ENCODE measurements around the gene TMSB10.
"Not testable (repeated sequence)": the region's sequence is repeated elsewhere in the genome, so short reads cannot be mapped to it uniquely, and the experiment has no call there.

The TMSB10 gene

DNA sequence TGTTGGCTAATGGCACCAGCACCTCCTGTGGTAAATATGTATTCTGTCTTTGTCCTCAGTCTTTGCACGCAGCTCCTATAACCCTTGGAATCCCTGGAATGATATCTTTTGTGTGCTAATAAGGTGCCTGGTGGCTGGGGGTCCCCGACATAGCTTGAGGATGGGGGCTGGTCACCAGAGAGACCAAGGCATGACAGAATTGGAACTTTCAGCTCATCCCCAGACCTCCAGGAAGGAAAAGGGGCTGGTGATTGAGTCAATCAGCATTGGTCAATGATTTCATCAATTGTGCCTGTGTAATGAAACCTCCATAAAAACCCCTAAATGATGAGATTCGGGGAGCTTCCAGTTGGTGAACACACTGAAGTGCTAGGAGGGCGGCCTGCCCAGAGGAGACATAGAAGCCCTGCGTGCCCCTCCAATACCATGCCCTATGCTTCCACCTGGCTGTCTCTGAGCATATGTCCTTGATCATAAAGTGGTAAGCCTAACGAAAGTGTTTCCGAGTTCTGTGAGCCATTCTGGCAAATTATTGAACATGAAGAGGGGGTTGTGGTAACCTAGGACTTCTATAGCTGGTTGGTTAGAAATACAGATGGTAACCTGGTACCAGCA lies 38.9 kb downstream of the TMSB10 start:
- Histone ChIP-seq H3K27me3 (ENCODE audit: control insufficient read depth in 1 of 2, insufficient read depth in 2 of 2, low read length in 2 of 2) (no peaks in the 10 kb centered on the region), H3K36me3 (ENCODE audit: insufficient read depth, low read length) (no peaks in the 10 kb centered on the region), H3K9me3 (ENCODE audit: low read length) (no peaks in the 10 kb centered on the region), H3K27ac (ENCODE audit: low read depth, low read length) (no peak overlapping the region), H3K4me1 (ENCODE audit: insufficient read depth, low read length) (no peaks in the 10 kb centered on the region), H3K9ac (ENCODE audit: low read length) (no peak overlapping the region), H3K4me3 (ENCODE audit: low read depth in 1 of 2, low read length in 2 of 2) (no peak overlapping the region)

DNA sequence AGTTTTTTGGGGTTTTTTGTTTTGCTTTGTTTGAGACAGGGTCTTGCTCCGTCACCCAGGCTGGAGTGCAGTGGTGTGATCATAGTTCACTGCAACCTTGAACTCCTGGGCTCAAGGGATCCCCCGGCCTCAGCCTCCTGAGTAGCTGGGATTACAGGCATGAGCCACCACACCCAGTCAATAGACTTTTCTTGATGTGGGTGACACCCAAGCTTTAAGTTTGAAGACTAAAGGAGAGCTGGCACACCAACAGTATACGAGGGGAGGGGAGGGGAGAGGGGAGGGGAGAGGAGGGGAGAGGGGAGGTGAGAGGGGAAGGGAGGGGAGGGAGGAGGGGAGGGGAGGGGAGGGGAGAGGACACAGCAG lies 40.4 kb downstream of the TMSB10 start:
- H3K27me3 ChIP-seq (ENCODE audit: control insufficient read depth in 1 of 2, insufficient read depth in 2 of 2, low read length in 2 of 2); H3K9ac ChIP-seq (ENCODE audit: low read length); H3K36me3 ChIP-seq (ENCODE audit: insufficient read depth, low read length); H3K4me1 ChIP-seq (ENCODE audit: insufficient read depth, low read length); H3K9me3 ChIP-seq (ENCODE audit: low read length); H3K4me3 ChIP-seq (ENCODE audit: low read depth in 1 of 2, low read length in 2 of 2); H3K27ac ChIP-seq (ENCODE audit: low read depth, low read length): not testable (repeated sequence)

DNA sequence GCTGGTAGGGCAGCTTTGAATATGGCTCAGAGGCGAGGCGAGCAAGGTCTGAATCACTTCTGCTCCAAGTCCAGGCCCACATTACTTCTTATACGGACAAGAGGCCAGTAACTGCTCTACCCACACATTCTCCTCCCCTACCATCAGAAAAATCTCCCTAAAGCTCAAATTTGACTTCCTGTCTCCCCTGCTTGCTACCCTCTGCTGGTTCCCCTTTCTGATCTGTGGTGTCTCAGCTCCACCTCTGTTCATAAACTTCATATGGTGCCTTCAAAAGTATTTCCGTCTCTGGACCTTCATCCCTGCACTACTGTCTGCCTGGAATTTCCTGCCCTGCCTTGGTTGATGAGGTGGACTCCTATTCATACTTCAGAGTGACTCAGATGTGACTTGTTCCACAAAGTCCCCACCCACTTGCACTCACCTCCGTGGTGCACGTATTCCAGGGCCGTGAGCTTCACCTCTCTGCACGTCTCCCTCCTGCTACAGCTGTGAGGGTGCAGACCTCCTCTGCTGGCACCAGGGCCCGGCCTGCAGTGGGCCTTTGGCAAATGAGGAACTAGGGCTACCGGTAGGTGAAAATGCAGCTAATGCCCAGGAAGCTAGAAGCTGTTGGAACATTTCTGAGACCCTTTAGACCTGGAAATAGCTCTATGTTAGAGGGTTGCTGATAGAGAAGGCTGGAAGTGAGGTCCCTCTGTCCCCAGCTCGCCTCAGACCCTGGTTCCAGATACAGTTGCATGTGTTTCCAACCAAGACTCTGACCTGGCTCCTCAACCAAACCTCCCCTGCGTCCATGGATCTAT lies 41.0 kb downstream of the TMSB10 start:
- Histone ChIP-seq H3K4me1 (ENCODE audit: insufficient read depth, low read length) (no peaks in the 10 kb centered on the region), H3K4me3 (ENCODE audit: low read depth in 1 of 2, low read length in 2 of 2) (no peak overlapping the region), H3K9me3 (ENCODE audit: low read length) (no peaks in the 10 kb centered on the region), H3K27ac (ENCODE audit: low read depth, low read length) (no peak overlapping the region), H3K9ac (ENCODE audit: low read length) (no peak overlapping the region), H3K27me3 (ENCODE audit: control insufficient read depth in 1 of 2, insufficient read depth in 2 of 2, low read length in 2 of 2) (no peaks in the 10 kb centered on the region), H3K36me3 (ENCODE audit: insufficient read depth, low read length) (no peaks in the 10 kb centered on the region)

DNA sequence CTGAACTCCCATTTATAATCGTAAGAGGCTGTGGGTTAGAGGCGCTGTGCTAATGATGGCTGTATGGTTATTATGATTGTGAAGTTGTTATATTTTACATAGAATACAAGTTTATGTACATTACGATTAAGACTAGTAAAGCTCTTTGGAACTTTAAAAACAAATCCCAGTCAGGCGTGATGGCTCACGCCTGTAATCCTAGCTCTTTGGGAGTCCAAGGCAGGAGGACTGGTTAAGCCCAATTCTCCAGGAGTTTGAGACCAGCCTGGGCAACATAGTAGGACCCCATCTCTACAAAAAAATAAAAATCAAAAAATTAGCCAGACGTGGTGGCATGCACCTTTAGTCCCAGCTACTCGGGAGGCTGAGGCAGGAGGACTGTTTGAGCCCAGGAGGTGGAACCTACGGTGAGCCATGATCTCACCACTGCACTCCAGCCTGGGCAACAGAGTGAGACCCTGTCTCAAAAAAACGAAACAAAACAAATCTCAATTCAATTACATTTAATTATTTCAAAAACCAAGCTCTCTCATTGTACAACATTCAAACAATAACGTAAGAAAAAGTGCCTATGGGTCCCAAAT lies 41.6 kb downstream of the TMSB10 start:
- Histone ChIP-seq H3K27me3 (ENCODE audit: control insufficient read depth in 1 of 2, insufficient read depth in 2 of 2, low read length in 2 of 2) (no peaks in the 10 kb centered on the region), H3K4me3 (ENCODE audit: low read depth in 1 of 2, low read length in 2 of 2) (no peak overlapping the region), H3K4me1 (ENCODE audit: insufficient read depth, low read length) (no peaks in the 10 kb centered on the region), H3K9ac (ENCODE audit: low read length) (no peak overlapping the region), H3K36me3 (ENCODE audit: insufficient read depth, low read length) (no peaks in the 10 kb centered on the region), H3K9me3 (ENCODE audit: low read length) (no peaks in the 10 kb centered on the region), H3K27ac (ENCODE audit: low read depth, low read length) (no peak overlapping the region)

DNA sequence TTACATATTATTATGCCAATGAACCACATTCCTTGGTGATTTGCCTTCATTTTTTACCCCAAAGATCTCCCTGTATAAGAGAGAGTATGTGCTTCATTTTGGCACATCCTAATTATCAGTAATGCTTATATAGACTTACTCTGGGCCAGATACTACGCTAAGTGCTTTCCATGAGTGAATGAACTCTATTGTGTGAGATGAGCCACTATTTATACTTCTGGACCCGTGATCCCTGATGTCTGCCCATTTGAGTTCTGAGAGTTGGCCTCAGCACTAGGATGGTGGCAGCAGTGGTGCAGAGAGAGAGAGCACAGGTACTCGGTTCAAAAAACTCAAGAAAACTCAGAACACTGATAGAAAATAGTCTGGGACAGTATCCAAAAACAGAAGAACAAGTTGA lies 48.1 kb downstream of the TMSB10 start:
- no peaks in the 10 kb centered on the region for H3K36me3 ChIP-seq (ENCODE audit: insufficient read depth, low read length)
- no peak overlapping the region for H3K4me3 ChIP-seq (ENCODE audit: low read depth in 1 of 2, low read length in 2 of 2)
- H3K9me3 ChIP-seq (ENCODE audit: low read length) = no peaks in the 10 kb centered on the region
- H3K4me1 ChIP-seq (ENCODE audit: insufficient read depth, low read length) = peaks cover 10% of the 10 kb centered on the region
- H3K9ac ChIP-seq (ENCODE audit: low read length) = no peak overlapping the region
- no peaks in the 10 kb centered on the region for H3K27me3 ChIP-seq (ENCODE audit: control insufficient read depth in 1 of 2, insufficient read depth in 2 of 2, low read length in 2 of 2)
- no peak overlapping the region for H3K27ac ChIP-seq (ENCODE audit: low read depth, low read length)

DNA sequence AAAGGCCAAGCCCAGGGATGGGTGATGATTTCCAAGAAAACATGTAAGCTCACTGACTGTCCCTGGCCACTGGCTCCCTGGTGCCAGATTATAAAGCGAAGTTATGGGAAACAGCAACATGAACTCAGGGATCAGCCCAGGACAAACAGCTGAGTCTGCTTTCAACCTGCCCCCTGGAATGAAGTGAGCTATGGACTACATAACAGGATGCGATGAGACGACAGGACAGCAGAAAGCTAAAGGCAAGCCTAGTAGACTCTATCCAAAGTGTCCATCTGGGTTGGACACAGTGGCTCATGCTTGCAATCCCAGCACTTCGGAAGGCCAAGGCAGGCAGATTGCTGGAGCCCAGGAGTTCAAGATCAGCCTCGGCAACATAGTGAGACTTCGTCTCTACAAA lies 48.9 kb downstream of the TMSB10 start:
- Histone ChIP-seq H3K9ac (ENCODE audit: low read length) (no peak overlapping the region), H3K27me3 (ENCODE audit: control insufficient read depth in 1 of 2, insufficient read depth in 2 of 2, low read length in 2 of 2) (no peaks in the 10 kb centered on the region), H3K4me1 (ENCODE audit: insufficient read depth, low read length) (peaks cover 10% of the 10 kb centered on the region), H3K36me3 (ENCODE audit: insufficient read depth, low read length) (no peaks in the 10 kb centered on the region), H3K4me3 (ENCODE audit: low read depth in 1 of 2, low read length in 2 of 2) (no peak overlapping the region), H3K9me3 (ENCODE audit: low read length) (no peaks in the 10 kb centered on the region), H3K27ac (ENCODE audit: low read depth, low read length) (no peak overlapping the region)

All from muscle layer of colon (tissue), 2 donors.